Naive B cell (primary cell): ENCODE results near the gene CGB5. TPM values are rescaled to one million over a fixed set of nuclear protein-coding genes. Genes with fewer than 3 reads are reported as not detected.

Experiments
- ATAC-seq, 2 donors: fragments of 150-1000 bp; cut with Tn5 transposase; 2 replicates each; pipeline ENCODE4 v1.10.0; 2021; ENCODE audit warnings: low read depth in 2 of 2, mild to moderate bottlenecking in 2 of 2, moderate library complexity in 2 of 2
- DNase-seq: peaks from one replicate; pipeline ENCODE4 v3.0.0; 2022
- H3K27ac Mint-ChIP-seq, 6 donors: one replicate each; pipeline ENCODE4 v1.8.0; 2020 to 2022; ENCODE audit warnings: mild to moderate bottlenecking in 6 of 6, mixed read lengths in 6 of 6, moderate library complexity in 5 of 6, inconsistent platforms in 2 of 6
- H3K27me3 Mint-ChIP-seq, 3 donors: one replicate each; pipeline ENCODE4 v1.8.0; 2021 to 2022; ENCODE audit warnings: mixed read lengths in 3 of 3, mild to moderate bottlenecking in 1 of 3
- H3K36me3 Mint-ChIP-seq, 2 donors: one replicate each; pipeline ENCODE4 v1.8.0; 2020 to 2022; ENCODE audit warnings: mixed read lengths in 2 of 2, inconsistent platforms in 1 of 2, mild to moderate bottlenecking in 1 of 2
- H3K4me1 Mint-ChIP-seq, 3 donors: one replicate each; pipeline ENCODE4 v1.8.0; 2020 to 2022; ENCODE audit warnings: mixed read lengths in 3 of 3, inconsistent platforms in 1 of 3, mild to moderate bottlenecking in 1 of 3, moderate library complexity in 1 of 3
- H3K4me3 Mint-ChIP-seq, 8 donors: one replicate each; pipeline ENCODE4 v1.8.0; 2020 to 2022; ENCODE audit warnings: mild to moderate bottlenecking in 8 of 8, mixed read lengths in 8 of 8, moderate library complexity in 8 of 8, inconsistent platforms in 2 of 8
- H3K9me3 Mint-ChIP-seq, 7 donors: one replicate each; pipeline ENCODE4 v1.8.0; 2020 to 2022; ENCODE audit warnings: mixed read lengths in 7 of 7, mild to moderate bottlenecking in 5 of 7, inconsistent platforms in 2 of 7, moderate library complexity in 1 of 7
- polyA plus RNA-seq, 6 donors: library from polyadenylated mRNA; unstranded; fragments of 300-500 nt; fragmentation: Illumina TruSeq; gene quantifications; one replicate each; pipeline ENCODE4 v1.2.3, GENCODE V29; 2021; ENCODE audit warnings: low read depth in 6 of 6

Gene CGB5
- polyA plus RNA-seq, 6 donors from 2014 or later: not detected

DNA sequence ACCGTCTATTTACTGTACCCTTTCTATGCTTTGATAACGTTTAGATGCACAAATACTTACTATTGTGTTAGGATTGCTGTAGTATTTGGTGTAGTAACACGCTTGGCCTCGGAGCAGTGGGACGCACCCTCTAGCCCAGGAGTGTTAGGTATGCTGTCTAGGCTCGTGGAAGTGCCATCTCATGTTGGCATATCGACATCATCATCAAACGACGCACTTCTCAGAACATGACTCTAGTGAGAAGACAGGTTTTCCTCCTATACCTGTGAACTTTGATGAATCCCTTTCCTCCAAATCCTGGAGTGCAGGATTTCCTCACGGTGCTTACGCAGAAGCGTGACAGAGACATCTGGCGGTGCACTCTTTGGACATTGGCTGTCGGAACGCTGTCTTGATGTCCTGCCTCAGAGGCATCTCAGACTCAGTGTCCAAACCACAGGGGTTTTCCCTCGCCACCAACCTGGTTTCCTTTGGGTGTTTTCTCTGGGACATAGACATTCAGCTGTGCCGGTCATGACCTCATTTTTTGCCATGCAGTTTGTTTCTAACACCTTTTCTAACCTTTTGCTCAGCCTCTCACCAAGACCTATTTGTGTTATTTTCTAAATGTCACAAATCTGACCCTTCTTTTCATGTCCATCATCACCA is 47.9 kb downstream of the CGB5 start:
- H3K4me1 Mint-ChIP-seq: peaks cover 23 to 39% (median 36%) of the 10 kb centered on the region in 3 donors
- peaks cover 6 to 15% of the 10 kb centered on the region in 2 donors for H3K36me3 Mint-ChIP-seq
- no peaks in the 10 kb centered on the region for H3K27me3 Mint-ChIP-seq
- H3K4me3 Mint-ChIP-seq: peak overlapping the region in 2 of 8 donors; percentile 51 to 53
- DNase-seq (no peak), ATAC-seq (no peak)
- no peaks in the 10 kb centered on the region for H3K9me3 Mint-ChIP-seq
- no peak overlapping the region for H3K27ac Mint-ChIP-seq

DNA sequence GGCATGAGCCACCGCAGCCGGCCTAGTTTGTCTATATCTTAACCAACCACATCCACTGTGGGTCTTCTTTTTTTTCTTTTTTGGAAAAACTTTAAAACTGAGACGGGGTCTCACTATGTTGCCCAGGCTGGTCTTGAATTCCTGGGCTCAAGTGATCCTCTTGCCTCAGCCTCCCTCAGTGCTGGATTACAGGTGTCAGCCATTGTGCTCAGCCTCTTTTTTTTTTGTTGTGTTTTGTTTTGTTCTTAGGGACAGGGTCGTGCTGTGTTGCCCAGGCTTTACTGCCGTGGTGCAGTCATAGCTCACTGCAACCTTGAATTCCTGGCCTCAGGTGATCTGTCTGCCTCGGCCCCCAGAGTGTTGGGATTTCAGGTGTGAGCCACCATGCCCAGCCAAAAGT is 49.0 kb downstream of the CGB5 start:
- Mint-ChIP-seq H3K4me3 (no peak overlapping the region), H3K4me1 (peaks cover 16 to 34% (median 25%) of the 10 kb centered on the region in 3 donors), H3K27me3 (no peaks in the 10 kb centered on the region), H3K9me3 (no peaks in the 10 kb centered on the region), H3K27ac (no peak overlapping the region), H3K36me3 (peaks cover 0 to 9% of the 10 kb centered on the region in 2 donors)
- ATAC-seq (no peak), DNase-seq (no peak)

Other genes starting within 250 kb of the CGB5 start
- 10 to 100 TPM; 16.3 to 29.5 (median 22.2) TPM for gene BCAT2, start 232.8 kb upstream of the CGB5 start, polyA plus RNA-seq
- 1 to 10 TPM in 4 of 6 donors, under 1 TPM in 1, not detected in 1; 1.00 to 3.3 (median 1.4) TPM for gene HSD17B14, start 207.4 kb upstream of the CGB5 start, polyA plus RNA-seq
- gene PLEKHA4, start 175.2 kb upstream of the CGB5 start, polyA plus RNA-seq: 10 to 100 TPM in 1 of 6 donors, 1 to 10 TPM in 5; 4.4 to 15.3 (median 8.7) TPM
- gene PPP1R15A, start 171.4 kb upstream of the CGB5 start, polyA plus RNA-seq: 100 to 1,000 TPM in 5 of 6 donors, 10 to 100 TPM in 1; 98.9 to 436 (median 172) TPM
- gene TULP2, start 145.1 kb upstream of the CGB5 start, polyA plus RNA-seq: not detected
- gene NUCB1, start 143.5 kb upstream of the CGB5 start, polyA plus RNA-seq: 10 to 100 TPM; 48.8 to 90.6 (median 54.6) TPM
- under 1 TPM in 1 of 6 donors, not detected in 5; 0.32 TPM for gene DHDH, start 110.1 kb upstream of the CGB5 start, polyA plus RNA-seq
- gene BAX, start 89.0 kb upstream of the CGB5 start, polyA plus RNA-seq: 10 to 100 TPM; 56.0 to 88.2 (median 68.3) TPM
- 1,000 to 10,000 TPM; 5,752 to 7,301 (median 6,284) TPM for gene FTL, start 78.5 kb upstream of the CGB5 start, polyA plus RNA-seq
- gene GYS1, start 50.5 kb upstream of the CGB5 start, polyA plus RNA-seq: 10 to 100 TPM; 16.0 to 24.1 (median 20.5) TPM
- 10 to 100 TPM; 39.7 to 63.2 (median 50.0) TPM for gene RUVBL2, start 50.0 kb upstream of the CGB5 start, polyA plus RNA-seq
- not detected for gene LHB, start 26.8 kb upstream of the CGB5 start, polyA plus RNA-seq
- not detected for gene CGB3, start 19.5 kb upstream of the CGB5 start, polyA plus RNA-seq
- gene CGB2, start 12.0 kb upstream of the CGB5 start, polyA plus RNA-seq: not detected
- not detected for gene CGB1, start 7.0 kb upstream of the CGB5 start, polyA plus RNA-seq
- gene CGB8, start 5.3 kb downstream of the CGB5 start, polyA plus RNA-seq: not detected
- gene CGB7, start 13.9 kb downstream of the CGB5 start, polyA plus RNA-seq: not detected
- not detected for gene NTF4, start 21.0 kb downstream of the CGB5 start, polyA plus RNA-seq
- not detected for gene KCNA7, start 28.9 kb downstream of the CGB5 start, polyA plus RNA-seq
- gene SNRNP70, start 41.6 kb downstream of the CGB5 start, polyA plus RNA-seq: 10 to 100 TPM; 29.8 to 63.5 (median 41.6) TPM
- gene LIN7B, start 70.5 kb downstream of the CGB5 start, polyA plus RNA-seq: 1 to 10 TPM in 5 of 6 donors, not detected in 1; 2.8 to 5.0 (median 3.5) TPM
- gene C19orf73, start 75.3 kb downstream of the CGB5 start, polyA plus RNA-seq: 1 to 10 TPM; 2.8 to 6.3 (median 5.8) TPM
- gene PPFIA3, start 75.7 kb downstream of the CGB5 start, polyA plus RNA-seq: under 1 TPM in 2 of 6 donors, not detected in 4; 0.23 to 0.26 TPM
- not detected for gene HRC, start 111.5 kb downstream of the CGB5 start, polyA plus RNA-seq
- gene TRPM4, start 113.9 kb downstream of the CGB5 start, polyA plus RNA-seq: under 1 TPM in 1 of 6 donors, not detected in 5; 0.45 TPM